ENCODE results near the gene CPLANE1.
"Not testable (repeated sequence)": the region's sequence is repeated elsewhere in the genome, so short reads cannot be mapped to it uniquely, and the experiment has no call there.

Gene CPLANE1

DNA sequence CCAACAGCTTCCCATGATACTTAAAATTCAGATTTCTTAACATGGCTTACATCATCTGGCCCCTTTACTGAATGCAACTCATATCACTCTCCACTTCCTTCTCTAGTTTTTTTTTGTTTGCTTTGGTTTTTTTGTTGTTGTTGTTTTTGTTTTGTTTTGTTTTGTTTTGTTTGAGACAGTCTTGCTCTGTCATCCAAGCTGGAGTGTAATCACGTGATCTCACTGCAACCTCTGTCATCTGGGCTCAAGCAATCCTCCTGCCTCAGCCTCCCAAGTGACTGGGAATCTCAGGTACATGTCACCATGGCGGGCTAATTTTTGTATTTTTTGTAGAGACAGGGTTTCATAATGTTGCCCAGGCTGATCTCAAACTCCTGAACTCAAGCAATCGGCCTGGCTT, 41.4 kb downstream of the CPLANE1 start:
- DNase-seq, result no peak

DNA sequence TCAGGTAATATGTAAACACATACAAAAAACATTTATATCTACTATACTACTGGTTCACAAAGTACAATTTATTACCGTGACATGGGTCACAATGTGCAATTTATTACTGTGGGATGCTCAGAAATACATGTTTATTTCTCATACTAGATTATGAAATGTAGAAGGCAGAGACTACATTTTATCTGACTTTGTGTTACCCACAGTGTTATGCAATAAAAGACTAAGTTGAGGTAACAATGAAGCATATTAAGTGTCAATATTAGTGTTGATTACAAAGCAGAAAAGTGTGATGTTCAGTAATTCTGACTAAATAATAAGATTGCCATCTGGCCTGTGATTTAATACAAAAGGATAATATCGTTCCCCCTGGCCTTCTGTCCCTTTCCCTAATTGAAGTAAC, 42.4 kb downstream of the CPLANE1 start:
- no peak for DNase-seq

DNA sequence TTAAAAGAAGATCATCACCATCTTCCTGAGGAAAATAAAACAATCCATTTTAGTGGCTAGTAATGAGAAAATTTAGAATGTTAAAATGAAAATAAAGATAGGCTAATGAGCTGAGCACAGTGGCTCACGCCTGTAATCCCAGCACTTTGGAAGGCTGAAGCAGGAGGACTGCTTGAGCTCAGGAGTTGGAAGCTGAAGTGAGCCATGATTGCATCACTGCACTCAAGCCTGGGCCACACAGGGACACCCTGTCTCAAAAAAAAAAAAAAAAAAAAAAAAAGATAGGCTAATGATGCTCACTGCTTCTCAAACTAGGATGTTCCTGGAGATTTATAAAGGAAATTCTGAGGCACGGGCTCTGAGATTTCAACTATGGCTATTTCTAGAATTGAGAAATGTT, 50.3 kb downstream of the CPLANE1 start:
- no peak for DNase-seq

DNA sequence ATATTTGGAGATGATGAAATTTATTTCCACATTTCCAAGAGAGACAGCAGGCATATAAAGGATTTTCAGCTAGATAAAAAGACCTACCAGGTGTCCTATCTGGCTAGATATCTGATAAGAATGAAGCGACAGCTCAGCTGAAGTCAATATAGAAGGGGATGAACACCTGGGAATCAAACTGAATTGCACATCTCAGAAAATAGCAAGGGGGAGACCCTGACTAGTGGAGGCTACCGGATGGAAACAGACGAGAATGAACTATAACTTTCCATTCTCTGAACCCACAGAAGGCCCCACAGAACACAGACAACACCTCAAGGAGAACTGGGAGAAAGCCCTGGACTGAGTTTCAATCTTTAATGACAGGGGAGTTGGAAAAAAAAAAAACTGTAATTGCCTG, 51.1 kb downstream of the CPLANE1 start:
- DNase-seq, result no peak

DNA sequence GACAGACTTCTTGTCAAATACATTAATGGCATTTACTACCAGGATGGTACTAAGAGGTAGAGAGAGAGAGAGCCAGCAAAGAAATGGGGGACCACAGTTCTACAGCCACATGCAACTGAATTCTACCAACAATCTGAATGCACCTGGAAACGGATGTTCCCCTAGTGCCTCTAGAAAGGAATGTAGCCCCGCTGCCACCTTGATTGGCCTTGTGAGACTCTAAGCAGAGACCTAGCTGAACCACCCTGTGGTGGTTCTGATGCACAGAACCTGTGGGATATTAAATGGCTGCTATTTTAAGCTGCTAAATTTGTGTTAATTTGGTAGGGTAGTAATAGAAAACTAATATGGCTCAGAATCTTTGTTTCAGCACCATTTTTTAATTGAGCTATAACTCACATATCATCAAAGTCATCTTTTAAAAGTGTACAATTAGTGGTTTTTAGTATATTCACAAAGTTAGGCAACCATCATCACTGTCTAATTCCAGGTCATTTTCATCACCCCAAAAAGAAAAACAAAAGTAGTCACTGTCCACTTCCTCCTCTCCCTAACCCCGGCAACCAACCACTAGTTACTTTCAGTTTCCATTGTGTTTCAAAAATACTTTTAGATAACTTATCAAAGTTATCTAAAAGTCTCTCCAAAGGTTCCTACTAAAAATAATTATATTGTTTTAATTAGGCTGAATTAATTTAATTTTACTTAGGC, 51.7 kb downstream of the CPLANE1 start:
- no peak for DNase-seq

DNA sequence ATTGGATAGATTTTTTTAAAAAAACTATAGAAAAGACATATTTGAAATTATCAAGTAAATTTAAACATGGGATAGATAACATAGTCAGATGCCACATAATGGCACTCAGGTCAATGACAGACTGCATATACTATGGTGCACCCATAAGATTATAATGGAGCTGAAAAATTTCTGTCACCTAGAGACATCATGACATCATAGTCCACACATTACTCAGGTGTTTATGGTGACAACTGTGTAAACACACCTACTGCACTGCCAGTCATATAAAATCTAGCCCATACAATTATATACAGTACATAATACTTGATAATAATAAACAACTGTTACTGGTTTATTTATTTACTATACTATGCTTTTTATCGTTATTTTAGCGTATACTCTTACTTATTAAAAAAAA, 58.6 kb downstream of the CPLANE1 start:
- no peak for DNase-seq

DNA sequence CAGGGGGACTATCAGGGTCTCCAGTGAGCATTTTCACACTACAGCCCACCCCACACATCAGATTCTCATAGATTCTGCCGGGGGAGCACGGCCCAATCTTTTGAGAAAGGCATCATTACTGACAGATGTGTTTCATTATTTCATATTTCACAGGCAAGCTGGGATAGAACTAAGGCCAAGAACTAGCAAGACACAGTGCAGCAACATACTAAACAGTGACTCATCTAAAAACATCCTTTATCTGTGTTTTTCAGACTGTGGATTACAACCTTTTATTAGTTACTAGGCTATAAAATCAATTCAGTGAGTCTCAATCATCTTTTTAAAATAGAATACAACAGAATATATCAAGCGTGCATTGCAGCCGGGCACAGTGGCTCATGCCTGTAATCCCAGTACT, 59.8 kb downstream of the CPLANE1 start:
- DNase-seq, result no peak

DNA sequence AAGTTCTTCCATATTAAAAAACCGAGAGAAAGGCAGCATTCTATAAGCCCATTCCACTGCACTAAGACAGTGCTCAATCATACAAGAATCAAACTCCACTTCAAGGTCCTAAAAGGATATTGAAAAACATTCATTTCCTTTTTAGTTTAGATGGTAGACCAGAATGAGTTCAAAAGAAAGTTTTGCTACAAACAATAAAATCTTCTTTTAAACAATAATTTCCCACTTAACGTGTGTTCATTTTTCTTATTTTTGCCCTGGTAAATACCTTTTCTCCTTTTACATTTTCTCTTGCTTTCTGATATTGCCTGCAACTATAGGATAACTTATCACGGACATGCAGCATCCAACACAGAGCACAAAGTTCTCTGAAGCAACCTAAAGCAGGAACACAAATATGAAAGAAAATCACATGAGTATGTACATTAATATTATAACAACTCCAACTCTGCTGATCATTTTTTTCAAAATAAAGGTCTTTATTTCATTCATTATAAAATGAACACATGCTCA, 61.7 kb downstream of the CPLANE1 start:
- no peak for DNase-seq

DNA sequence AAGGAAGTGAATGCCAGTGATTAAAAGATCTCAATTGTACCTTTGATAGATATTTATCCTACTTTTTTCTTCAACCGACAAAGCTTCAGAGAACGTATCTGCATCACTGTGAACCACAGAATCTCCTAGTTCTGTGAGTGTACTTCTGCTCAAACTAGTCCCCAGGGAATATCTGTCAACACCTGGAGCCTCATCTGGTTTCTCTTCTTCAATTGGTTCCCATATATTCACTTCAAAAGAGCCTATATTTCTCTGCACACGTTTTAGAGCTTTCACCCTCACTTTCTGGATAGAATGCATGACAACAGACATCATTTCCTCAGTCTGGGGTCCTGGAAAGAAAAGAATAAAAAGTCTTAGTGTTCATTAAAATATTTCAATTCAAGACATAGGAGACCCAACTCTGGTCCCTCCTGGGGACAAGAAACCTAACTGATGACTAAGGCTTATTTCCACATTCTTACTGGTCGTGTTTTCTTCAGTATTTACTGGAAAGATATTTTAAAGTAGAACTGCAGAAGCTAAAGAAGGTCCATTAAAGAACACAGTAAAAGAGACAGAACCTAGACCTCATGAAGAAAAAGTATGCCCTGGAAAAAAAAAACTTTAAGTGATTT, 64.3 kb downstream of the CPLANE1 start:
- DNase-seq, result no peak

DNA sequence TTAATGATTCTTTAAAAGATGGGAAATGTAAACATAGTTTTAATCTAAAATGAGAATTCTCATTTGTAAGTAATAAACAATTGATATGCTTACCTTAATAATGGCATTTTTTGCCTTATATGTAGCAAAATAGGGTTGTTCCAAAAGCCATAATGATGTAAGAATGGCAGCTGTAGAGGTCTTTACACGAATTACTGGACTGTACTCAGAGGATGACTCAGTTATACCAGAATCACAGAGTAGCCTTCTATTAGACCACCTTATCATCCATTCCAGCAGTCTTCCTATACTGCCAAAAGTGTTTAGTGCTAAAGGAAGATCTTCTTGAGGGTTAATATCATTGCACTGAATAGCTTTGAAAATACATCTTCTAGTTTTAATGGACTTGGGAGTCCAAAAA, 66.5 kb downstream of the CPLANE1 start:
- no peak for DNase-seq

DNA sequence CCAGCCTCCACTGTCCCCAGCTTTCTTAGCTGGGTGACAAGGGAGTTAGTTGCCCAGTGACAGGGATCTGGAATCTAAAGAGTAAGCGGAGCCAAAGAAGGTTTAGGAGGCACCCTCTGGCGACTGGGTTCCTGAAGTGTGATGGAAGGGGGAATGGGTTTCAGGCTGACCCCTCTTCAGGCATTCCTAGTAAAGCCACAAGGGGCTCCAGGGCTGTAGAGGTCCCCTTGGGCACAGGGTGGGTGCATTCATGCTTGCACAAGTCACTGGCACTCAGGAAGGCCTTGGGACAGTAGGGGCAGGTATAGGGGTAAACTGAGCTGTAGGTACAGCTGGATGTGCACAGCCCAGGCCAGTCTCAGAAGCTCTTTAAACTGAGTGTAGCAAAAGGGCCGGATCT, 74.2 kb downstream of the CPLANE1 start:
- no peak for DNase-seq

DNA sequence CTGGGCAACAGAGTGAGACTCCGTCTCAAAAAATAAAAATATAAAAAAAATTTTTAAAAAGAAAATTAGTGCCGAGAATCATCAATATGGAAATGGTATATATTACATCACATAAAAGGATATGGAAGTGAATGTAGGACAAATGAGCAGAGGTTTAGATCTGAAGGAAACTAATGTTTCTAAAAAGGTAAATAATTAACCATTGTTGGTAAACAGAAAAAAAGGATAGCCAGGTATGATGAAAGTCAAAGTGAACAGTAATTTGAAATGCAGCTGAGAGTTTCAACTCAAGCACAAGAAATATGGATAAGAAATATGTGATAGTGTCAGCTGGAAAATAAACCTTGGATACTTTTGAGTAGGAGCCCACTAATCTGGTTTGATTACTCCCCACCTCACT, 76.2 kb downstream of the CPLANE1 start:
- no peak for DNase-seq

DNA sequence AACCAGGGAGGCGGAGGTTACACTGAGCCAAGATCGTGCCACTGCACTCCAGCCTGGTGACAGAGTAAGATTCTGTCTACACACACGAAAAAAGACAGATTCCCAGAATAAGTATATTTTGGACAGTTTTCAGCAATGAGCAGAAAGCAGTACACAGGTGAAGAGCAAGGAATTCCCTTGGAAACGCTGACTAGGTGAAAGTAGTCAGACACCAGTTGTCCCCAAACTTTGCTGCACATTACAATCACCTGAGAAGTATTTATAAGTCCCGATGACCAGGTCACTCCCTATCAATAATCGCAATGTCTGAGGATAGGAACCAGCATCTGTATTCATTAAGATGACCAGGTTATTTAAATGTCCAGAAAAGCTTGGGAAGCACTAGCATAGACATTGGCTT, 78.3 kb downstream of the CPLANE1 start:
- DNase-seq, result no peak

DNA sequence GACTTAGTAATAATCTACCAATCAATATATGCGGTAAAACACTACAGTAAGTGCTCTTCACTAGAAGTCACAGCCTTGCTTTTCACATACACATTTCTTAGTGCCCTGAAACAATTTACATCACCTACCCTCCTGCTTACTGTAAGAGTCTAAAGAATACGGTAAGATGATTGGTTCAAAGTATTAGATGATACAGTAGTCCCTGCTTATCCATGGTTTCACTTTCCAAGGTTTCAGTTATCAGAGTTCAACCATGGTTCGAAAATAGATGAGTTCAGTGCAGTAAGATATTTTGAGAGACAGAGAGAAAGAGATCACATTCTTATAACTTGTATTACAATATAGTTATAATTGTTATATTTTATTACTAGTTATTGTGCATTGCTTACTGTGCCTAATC, 83.0 kb downstream of the CPLANE1 start:
- DNase-seq, result no peak

DNA sequence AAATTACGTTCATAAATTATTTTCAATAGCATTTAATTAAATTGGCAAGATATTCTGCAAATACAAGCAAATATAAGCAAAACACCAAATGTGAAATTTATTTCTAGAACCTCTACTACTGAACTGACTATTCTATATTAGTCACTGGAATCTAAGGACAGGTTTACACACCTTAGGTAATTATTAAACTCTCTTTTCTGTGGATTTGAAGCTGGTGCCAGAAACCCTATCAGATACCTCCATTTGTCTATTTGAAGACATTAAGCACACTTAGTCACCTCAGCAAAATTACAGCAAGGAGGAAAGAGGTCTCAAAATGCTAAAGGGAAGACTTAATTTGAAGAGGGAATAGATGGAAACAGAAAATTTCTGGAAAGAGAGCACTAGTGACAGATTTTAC, 83.4 kb downstream of the CPLANE1 start:
- DNase-seq, result no peak

DNA sequence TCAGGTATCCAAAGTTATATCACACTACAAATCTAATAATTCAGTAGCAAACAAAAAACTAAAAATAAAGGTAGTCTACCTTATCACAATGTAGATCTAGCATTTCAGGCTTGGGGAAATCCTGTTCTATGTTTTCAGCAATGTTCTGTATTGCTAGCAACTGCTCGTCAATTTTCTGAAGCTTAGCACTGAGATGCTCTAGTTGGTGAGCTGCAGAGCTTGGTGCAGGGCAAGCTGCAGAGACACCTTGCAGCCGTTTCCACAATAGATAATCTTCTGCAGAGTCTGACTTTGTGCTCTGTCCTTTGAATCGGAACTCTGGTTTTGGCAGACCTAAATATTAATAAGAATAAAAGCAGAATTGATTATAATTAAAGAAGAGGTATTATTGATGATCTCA, 95.5 kb downstream of the CPLANE1 start:
- DNase-seq, result no peak

DNA sequence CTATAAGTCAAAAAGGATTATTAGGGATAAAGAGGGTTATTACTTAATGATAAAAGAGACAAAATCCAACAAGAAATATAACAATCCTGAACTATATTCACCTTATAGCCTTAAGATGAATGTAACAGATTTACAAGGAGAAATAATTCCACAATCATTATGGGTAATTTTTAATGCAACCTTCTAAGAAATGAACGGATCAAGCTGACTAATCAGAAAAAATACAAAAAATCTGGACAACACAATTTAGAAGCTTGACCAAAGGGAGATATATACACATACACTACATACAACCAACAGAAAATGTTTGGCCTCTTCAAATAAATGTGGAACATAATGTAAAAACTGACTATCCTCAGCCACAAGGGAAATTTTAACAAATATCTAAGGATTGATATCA, 102.3 kb downstream of the CPLANE1 start:
- DNase-seq, result no peak

DNA sequence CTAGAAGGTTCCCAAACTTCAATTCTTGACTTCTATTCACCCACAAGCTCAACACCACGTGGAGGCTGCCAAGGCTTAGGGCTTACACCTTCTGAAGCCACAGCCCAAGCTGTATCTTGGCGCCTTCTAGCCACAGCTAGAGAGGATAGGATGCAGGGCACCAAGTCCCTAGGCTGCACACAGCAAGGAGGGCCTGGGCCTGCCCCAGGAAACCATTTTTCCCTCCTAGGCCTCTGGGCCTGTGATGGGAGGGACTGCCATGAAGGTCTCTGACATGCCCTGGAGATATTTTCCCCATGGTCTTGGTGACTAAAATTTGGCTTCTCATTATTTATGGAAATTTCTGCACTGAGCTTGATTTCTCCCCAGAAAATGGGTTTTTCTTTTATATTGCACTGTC, 112.5 kb downstream of the CPLANE1 start:
- DNase-seq, result no peak

DNA sequence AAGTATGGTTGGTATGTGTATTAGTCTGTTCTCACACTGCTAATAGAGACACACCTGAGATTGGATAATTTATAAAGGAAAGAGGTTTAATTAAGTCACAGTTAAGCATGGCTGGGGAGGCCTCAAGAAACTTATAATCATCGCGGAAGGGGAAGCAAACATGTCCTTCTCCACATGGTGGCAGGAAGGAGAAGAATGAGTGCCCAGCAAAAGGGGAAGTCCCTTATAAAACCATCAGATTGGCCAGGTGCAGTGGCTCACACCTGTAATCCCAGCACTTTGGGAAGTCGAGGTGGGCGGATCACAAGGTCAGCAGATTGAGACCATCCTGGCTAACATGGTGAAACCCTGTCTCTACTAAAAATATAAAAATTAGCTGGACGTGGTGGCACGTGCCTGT, 113.9 kb downstream of the CPLANE1 start:
- DNase-seq, result not testable (repeated sequence)

DNA sequence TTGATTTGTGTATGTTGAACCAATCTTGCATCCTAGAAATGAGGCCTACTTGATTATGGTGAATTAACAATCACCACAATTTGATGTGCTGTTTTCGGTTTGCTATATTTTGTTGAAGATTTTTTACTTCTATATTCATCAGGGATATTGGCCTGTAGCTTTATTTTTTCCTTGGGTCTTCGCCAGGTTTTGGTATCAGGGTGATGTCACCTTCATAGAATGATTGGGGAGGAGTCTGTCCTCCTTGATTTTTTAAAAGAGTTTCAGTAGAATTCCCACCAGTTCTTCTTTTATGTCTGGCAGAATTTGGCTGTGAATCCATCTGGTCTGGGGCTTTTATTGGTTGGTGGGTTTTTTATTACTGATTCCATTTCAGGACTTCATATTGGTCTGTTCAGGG, 115.2 kb downstream of the CPLANE1 start:
- DNase-seq, result no peak

DNA sequence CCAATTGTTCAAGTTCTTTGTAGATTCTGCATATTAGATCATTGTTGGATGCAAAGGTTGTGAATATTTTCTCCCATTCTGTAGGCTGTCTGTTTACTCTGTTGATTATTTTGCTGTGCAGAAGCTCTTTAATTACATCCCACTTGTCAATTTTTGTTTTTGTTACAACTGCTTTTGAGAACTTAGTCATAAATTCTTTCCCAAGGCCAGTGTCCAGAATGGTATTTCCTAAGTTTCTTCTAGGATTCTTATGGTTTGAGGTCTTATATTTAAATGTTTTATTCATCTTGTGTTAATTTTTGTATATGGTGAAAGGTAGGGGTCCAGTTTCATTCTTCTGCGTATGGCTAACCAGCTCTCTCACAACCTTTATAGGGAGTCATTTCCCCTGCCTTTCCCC, 116.5 kb downstream of the CPLANE1 start:
- DNase-seq, result no peak

DNA sequence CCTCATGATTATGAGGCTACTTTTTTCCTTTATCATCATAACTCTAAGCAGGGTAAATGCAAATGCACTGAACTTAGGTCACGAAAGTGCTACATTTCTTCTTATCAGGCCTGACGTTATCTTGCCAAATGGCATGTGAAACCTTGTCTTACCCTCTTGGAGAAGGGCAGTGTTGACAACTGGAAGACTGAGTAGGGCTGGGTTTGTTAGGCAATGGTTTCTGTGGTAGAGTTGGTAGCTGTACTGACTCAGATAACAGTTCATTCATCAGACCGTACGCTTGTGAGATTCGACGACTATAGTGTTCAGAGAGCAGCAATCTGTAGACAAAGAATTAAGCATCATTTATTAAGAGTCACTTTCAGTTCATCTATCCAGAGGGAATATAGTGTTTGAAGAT, 127.7 kb downstream of the CPLANE1 start:
- DNase-seq, result no peak

DNA sequence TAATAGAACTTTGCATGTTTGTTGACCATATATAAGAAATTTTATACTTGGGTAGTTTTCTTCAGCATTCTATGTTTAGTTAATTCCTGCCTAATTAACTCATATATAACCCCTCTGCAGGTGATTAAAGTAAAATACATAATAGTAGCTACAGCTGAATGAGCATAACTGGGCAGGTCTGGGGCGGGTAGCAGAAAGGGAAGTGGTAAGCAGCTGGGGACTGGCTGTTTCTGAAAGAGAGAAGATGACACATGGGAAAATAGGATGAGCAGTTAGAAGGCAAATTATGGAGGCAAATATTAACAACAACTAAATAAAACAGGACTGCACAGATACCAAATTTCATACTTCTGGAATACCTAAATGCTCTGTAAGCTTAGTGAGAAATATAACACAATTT, 128.1 kb downstream of the CPLANE1 start:
- DNase-seq, result no peak

DNA sequence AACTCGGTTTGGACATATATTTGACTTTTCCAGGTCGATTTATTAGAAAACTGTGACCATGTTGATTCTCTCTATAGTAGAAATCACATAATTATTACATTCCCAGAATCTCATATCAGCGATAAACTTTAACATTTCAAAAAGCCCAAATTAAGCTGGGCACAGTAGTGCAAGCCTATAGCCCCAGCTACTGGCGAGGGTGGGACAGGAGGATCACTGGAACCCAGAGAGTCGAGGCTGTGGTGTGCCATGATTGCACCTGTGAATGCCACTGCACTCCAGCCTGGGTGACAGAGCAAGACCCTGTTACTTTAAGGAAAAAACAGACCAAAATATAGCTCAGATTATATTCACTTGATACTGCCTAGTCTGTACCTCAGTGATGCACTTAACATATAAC, 128.9 kb downstream of the CPLANE1 start:
- no peak for DNase-seq

DNA sequence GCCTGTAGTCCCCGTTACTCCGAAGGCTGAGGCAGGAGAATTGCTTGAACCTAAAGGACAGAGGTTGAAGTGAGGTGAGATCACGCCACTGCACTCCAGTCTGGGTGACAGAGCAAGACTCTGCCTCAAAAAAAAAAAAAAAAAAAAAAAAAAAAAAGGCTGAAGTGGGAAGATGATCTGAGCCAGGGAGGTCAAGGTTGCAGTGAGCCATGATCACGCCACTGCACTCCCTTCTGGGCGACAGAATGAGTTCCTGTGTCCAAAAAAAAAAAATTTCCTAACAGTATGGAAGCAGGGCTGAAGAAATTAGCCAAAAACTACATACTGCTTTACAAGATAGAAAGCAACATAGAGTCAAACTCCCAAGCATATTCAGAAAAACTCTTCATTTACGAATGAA, 132.8 kb downstream of the CPLANE1 start:
- no peak for DNase-seq
